Gastrocnemius medialis (tissue), 4 donors: ENCODE data around the gene TK2. TPM values are rescaled to one million over a fixed set of nuclear protein-coding genes. Genes with fewer than 3 reads are reported as not detected.

ENCODE experiments used
- ATAC-seq, 2 donors: fragments of 150-250 bp; one replicate each; pipeline ENCODE4 v1.9.1; 2016
- DNase-seq, 2 donors: peaks; one replicate each; pipeline ENCODE4 v3.0.0-alpha.2; 2019
- H3K27ac ChIP-seq, 4 donors: fragments of 200-600 bp; sonication (generic); 1 replicate in 1 of 4; 2 replicates in 3 of 4; pipeline ENCODE4 v1.5.1; 2016 to 2018; ENCODE audit warnings: mild to moderate bottlenecking in 2 of 4, moderate library complexity in 1 of 4
- H3K27me3 ChIP-seq, 3 donors: fragments of 200-600 bp; sonication (generic) in 2 of 3; 1 replicate in 1 of 3; 2 replicates in 2 of 3; pipeline versions ENCODE4 v1.5.1 to v1.6.0; 2016 to 2019; ENCODE audit warnings: mild to moderate bottlenecking in 1 of 3, moderate library complexity in 1 of 3
- H3K36me3 ChIP-seq, 2 donors: fragments of 200-600 bp; sonication (generic) in 1 of 2; one replicate each; pipeline ENCODE4 v1.5.1; 2017 to 2018
- H3K4me1 ChIP-seq, 2 donors: fragments of 200-600 bp; sonication (generic) in 1 of 2; one replicate each; pipeline ENCODE4 v1.5.1; 2016 to 2017; ENCODE audit warnings: mild to moderate bottlenecking in 2 of 2
- H3K4me3 ChIP-seq, 4 donors: fragments of 200-600 bp; sonication (generic) in 3 of 4; 1 replicate in 1 of 4; 2 replicates in 3 of 4; pipeline ENCODE4 v1.5.1; 2016 to 2019; ENCODE audit warnings: mild to moderate bottlenecking in 2 of 4
- H3K9me3 ChIP-seq, 3 donors: fragments of 200-600 bp; sonication (generic) in 2 of 3; 1 replicate in 1 of 3; 2 replicates in 2 of 3; pipeline ENCODE4 v1.5.1; 2016 to 2019
- CTCF ChIP-seq, 5 experiments: fragments of 450-650 bp in 3 of 5; fragments of 200-600 bp in 2 of 5; sonication (generic) in 2 of 5; IDR thresholded peaks in 4 of 5; conservative IDR thresholded peaks in 1 of 5; 1 replicate in 4 of 5; 2 replicates in 1 of 5; pipeline ENCODE4 v1.5.1; 2016 to 2019; ENCODE audit warnings: antibody characterized with exemption in 5 of 5, mild to moderate bottlenecking in 3 of 5, moderate library complexity in 3 of 5
- POLR2A ChIP-seq, 2 donors: fragments of 450-650 bp; IDR thresholded peaks; one replicate each; pipeline ENCODE4 v1.6.1; 2017; ENCODE audit warnings: antibody characterized with exemption in 2 of 2, mild to moderate bottlenecking in 2 of 2, moderate library complexity in 2 of 2
- in situ Hi-C, 4 donors: fragments of 200-750 bp; cut with MboI; loops; one replicate each; pipeline versions ENCODE4 v1.15.0 to v1.8.0; 2017; ENCODE audit warnings: low sequenced_read_pairs in 4 of 4
- intact Hi-C: fragments of 100-400 bp; cut with DNase I; formaldehyde crosslinking; loops from one replicate; pipeline ENCODE4 v1.15.1; 2023; ENCODE audit warnings: low total_unique reads
- total RNA-seq, 4 donors: library from RNA; depleted of rRNA; stranded (reverse); fragments of >200 nt; gene quantifications; one replicate each; pipeline versions ENCODE4 v1.1.0 to v1.2.3, GENCODE V29; 2016

TK2 gene
- total RNA-seq, 4 donors from 2014 or later: 10.6 to 22.7 (median 15.5) TPM

- in situ Hi-C loops: no loop called here
- DNase-seq: peak; percentile 43 to 55
Observed at GRCh38 chr16:66520406-66521170, 29.3 kb downstream of the TK2 start.

GRCh38 chr16:66519482-66520373, 30.2 kb downstream of the TK2 start:
- Histone ChIP-seq H3K9me3 (no peaks in the 10 kb centered on the region), H3K4me1 (peaks cover 45 to 80% of the 10 kb centered on the region in 2 donors), H3K4me3 (no peak overlapping the region), H3K36me3 (peaks cover 0 to 3% of the 10 kb centered on the region in 2 donors), H3K27me3 (no peaks in the 10 kb centered on the region), H3K27ac (peak overlapping the region; percentile 45 to 97 (median 68))
- TF ChIP-seq POLR2A (IDR thresholded peaks at IDR 0.05) (no peak), CTCF (IDR thresholded peaks at IDR 0.05 in 4 of 5, conservative IDR thresholded peaks at IDR 0.05 in 1 of 5) (no peak)
- intact Hi-C loops: no loop called here
- ATAC-seq (no peak), DNase-seq (no peak)
- in situ Hi-C loops: loop anchor here in 1 of 4 donors (5.0 kb wide), 1 partner anchor 33 kb away; the partner anchor contains the start of genes CKLF and TK2

More at GRCh38 chr16:66520406-66521170, 29.3 kb downstream of the TK2 start:
- peaks cover 0 to 3% of the 10 kb centered on the region in 2 donors for H3K36me3 ChIP-seq
- no peaks in the 10 kb centered on the region for H3K27me3 ChIP-seq
- intact Hi-C loops: no loop called here
- ATAC-seq: no peak
- H3K4me3 ChIP-seq: no peak overlapping the region
- H3K4me1 ChIP-seq: peaks cover 45 to 74% of the 10 kb centered on the region in 2 donors
- no peaks in the 10 kb centered on the region for H3K9me3 ChIP-seq
- H3K27ac ChIP-seq: peak overlapping the region; percentile 50 to 97 (median 68)
- TF ChIP-seq CTCF (IDR thresholded peaks at IDR 0.05 in 4 of 5, conservative IDR thresholded peaks at IDR 0.05 in 1 of 5) (no peak), POLR2A (IDR thresholded peaks at IDR 0.05) (no peak)

- H3K4me3 ChIP-seq: peak overlapping the region in 3 of 4 donors; percentile 26 to 51 (median 32)
- intact Hi-C loops: loop anchor here (2.0 kb wide), 2 partner anchors 15 to 33 kb away; partner anchors contain the start of gene TK2
Observed at GRCh38 chr16:66517586-66518263, 32.2 kb downstream of the TK2 start.

More at GRCh38 chr16:66517586-66518263, 32.2 kb downstream of the TK2 start:
- TF ChIP-seq CTCF (IDR thresholded peaks at IDR 0.05 in 4 of 5, conservative IDR thresholded peaks at IDR 0.05 in 1 of 5) (no peak), POLR2A (IDR thresholded peaks at IDR 0.05) (no peak)
- DNase-seq (no peak), ATAC-seq (no peak)
- Histone ChIP-seq H3K9me3 (no peaks in the 10 kb centered on the region), H3K27ac (peak overlapping the region; percentile 90 to 97 (median 96)), H3K27me3 (no peaks in the 10 kb centered on the region), H3K36me3 (peaks cover 0 to 6% of the 10 kb centered on the region in 2 donors), H3K4me1 (peaks cover 44 to 74% of the 10 kb centered on the region in 2 donors)
- in situ Hi-C loops: loop anchor here in 1 of 4 donors (5.0 kb wide), 1 partner anchor 35 kb away; the partner anchor contains the start of genes CKLF and TK2
